ENCODE results near the gene S100A2.

- TF ChIP-seq FOXK2 (IDR thresholded peaks at IDR 0.05) (no peak), TARDBP (IDR thresholded peaks at IDR 0.05) (no peak), ZNF384 (IDR thresholded peaks at IDR 0.05) (no peak), HDGF (IDR thresholded peaks at IDR 0.05; ENCODE audit: borderline replicate concordance) (no peak), FOXM1 (IDR thresholded peaks at IDR 0.05; ENCODE audit: borderline replicate concordance) (no peak), SP1 (IDR thresholded peaks at IDR 0.05) (no peak), NFRKB (IDR thresholded peaks at IDR 0.05) (no peak), PKNOX1 (IDR thresholded peaks at IDR 0.05) (no peak), SUZ12 (IDR thresholded peaks at IDR 0.05) (no peak), FOXA1 (IDR thresholded peaks at IDR 0.05) (no peak), LEF1 (IDR thresholded peaks at IDR 0.05; ENCODE audit: borderline replicate concordance) (no peak)
Observed at GRCh38 chr1:153539395-153540093, 26.1 kb downstream of the S100A2 start.

All from HEK293T (cell line).